Pancreas (tissue), 10 donors: ENCODE measurements around the gene GSTM3. TPM values are rescaled to one million over a fixed set of nuclear protein-coding genes. Genes with fewer than 3 reads are reported as not detected.
"Not testable (repeated sequence)": the region's sequence is repeated elsewhere in the genome, so short reads cannot be mapped to it uniquely, and the experiment has no call there.

Experiments used
- ATAC-seq, 4 donors: fragments of 200-7000 bp; cut with Tn5 transposase; one replicate each; pipeline versions ENCODE4 v1.8.0 to v1.9.1; 2020; ENCODE audit warnings: mild to moderate bottlenecking in 4 of 4, moderate library complexity in 4 of 4
- DNase-seq, 6 donors: peaks; one replicate each; pipeline ENCODE4 v3.0.0-alpha.2; 2020
- FAIRE-seq: peaks from 2 replicates; lab custom pipeline; 2012; peaks lifted over from hg19 to GRCh38; lab: Jason Lieb, UNC
- H3K27ac ChIP-seq, 4 donors: fragments of 200-600 bp; sonication (generic); 1 replicate in 3 of 4; 2 replicates in 1 of 4; pipeline versions ENCODE4 v1.5.0 to v1.8.0; 2020
- H3K27me3 ChIP-seq, 4 donors: fragments of 200-600 bp; one replicate each; pipeline ENCODE4 v1.8.0; 2021
- H3K36me3 ChIP-seq, 3 donors: fragments of 200-600 bp; sonication (generic) in 1 of 3; one replicate each; pipeline versions ENCODE4 v1.5.0 to v1.8.0; 2020 to 2021
- H3K4me1 ChIP-seq, 3 donors: fragments of 200-600 bp; one replicate each; pipeline ENCODE4 v1.8.0; 2021
- H3K4me3 ChIP-seq, 4 donors: fragments of 200-600 bp; sonication (generic) in 2 of 4; one replicate each; pipeline versions ENCODE4 v1.5.0 to v1.8.0; 2020 to 2021
- H3K9me3 ChIP-seq, 4 donors: fragments of 200-600 bp; one replicate each; pipeline ENCODE4 v1.8.0; 2021
- CTCF ChIP-seq, 4 donors: fragments of 200-600 bp; sonication (generic) in 3 of 4; IDR thresholded peaks; one replicate each; pipeline versions ENCODE4 v1.5.0 to v1.8.0; 2021; ENCODE audit warnings: antibody characterized with exemption in 4 of 4
- WGBS, 2 donors: extraction: QIAGEN DNeasy Blood & Tissue Kit; methylation state at CpG; one replicate each; pipeline ENCODE4 v1.1.7; 2013; 5-methylcytosine and 5-hydroxymethylcytosine counted together
- intact Hi-C, 3 donors: fragments of 100-400 bp; cut with DNase I; formaldehyde crosslinking; loops; one replicate each; pipeline versions ENCODE4 v1.11.1 to v1.14.2; 2022
- polyA plus RNA-seq, 2 donors: library from polyadenylated mRNA; stranded (reverse); fragments of 200-250 nt; gene quantifications; one replicate each; pipeline ENCODE4 v1.2.3, GENCODE V29; 2013
- total RNA-seq, 6 donors: library from RNA; stranded (reverse); fragmentation: NEBNext Ultra II Directional in 4 of 6; extraction: Animal tissue kit (Norgen Biotek cat#: 25700) in 4 of 6; gene quantifications; one replicate each; pipeline versions ENCODE4 v1.2.1 to v1.2.4, GENCODE V29; 2021 to 2023
- donor health status: healthy with polysubstance abuse.
- donor health status: DM: no; HTN: no; CAD: no; lungs with moderate emphysema.
- donor health status: DM: no; HTN: no; CAD: no.
- donor health status: control.
- donor health status: control.
- donor health status: Bipolar disorder and iron deficiency.
- donor health status: DM: yes; HTN: yes; CAD: no.
- donor health status: DM: no; HTN: no; CAD: no.
- donor health status: DM: no; HTN: no; CAD: no.
- donor health status: DM: yes; HTN: yes; CAD: no.

The GSTM3 gene
- total and polyA plus RNA-seq, 8 donors: 13.9 to 58.1 (median 24.7) TPM

- H3K4me1 ChIP-seq: no peaks in the 10 kb centered on the region
- no peaks in the 10 kb centered on the region for H3K27me3 ChIP-seq
- H3K9me3 ChIP-seq: no peaks in the 10 kb centered on the region
- ATAC-seq (no peak), FAIRE-seq (no peak), DNase-seq (peak in 3 of 6 donors; percentile 1 to 25 (median 15))
- intact Hi-C loops: no loop called here
- no peak overlapping the region for H3K27ac ChIP-seq
- no peak for TF ChIP-seq CTCF (IDR thresholded peaks at IDR 0.05)
- 83 to 88% methylated on average over 7 of the region's 7 CpGs for WGBS, 2 donors
- H3K36me3 ChIP-seq: no peaks in the 10 kb centered on the region
- H3K4me3 ChIP-seq: no peak overlapping the region
Measured at GRCh38 chr1:109768820-109769219, 28.0 kb upstream of the GSTM3 start.

GRCh38 chr1:109768335-109768650 is 27.5 kb upstream of the GSTM3 start:
- DNase-seq (peak in 2 of 6 donors; percentile 26 to 28), FAIRE-seq (no peak), ATAC-seq (no peak)
- H3K27me3 ChIP-seq: no peaks in the 10 kb centered on the region
- 88 to 98% methylated on average over 2 of the region's 2 CpGs for WGBS, 2 donors
- H3K4me1 ChIP-seq: no peaks in the 10 kb centered on the region
- no peaks in the 10 kb centered on the region for H3K36me3 ChIP-seq
- H3K9me3 ChIP-seq: no peaks in the 10 kb centered on the region
- H3K4me3 ChIP-seq: no peak overlapping the region
- TF ChIP-seq CTCF (IDR thresholded peaks at IDR 0.05): no peak
- no peak overlapping the region for H3K27ac ChIP-seq
- intact Hi-C loops: no loop called here

- intact Hi-C loops: no loop called here
- DNase-seq (peak in 2 of 6 donors; percentile 22 to 41), ATAC-seq (no peak), FAIRE-seq (no peak)
- no peaks in the 10 kb centered on the region for H3K36me3 ChIP-seq
- H3K4me3 ChIP-seq: no peak overlapping the region
- no peak for TF ChIP-seq CTCF (IDR thresholded peaks at IDR 0.05)
- 84 to 88% methylated on average over 10 of the region's 10 CpGs for WGBS, 2 donors
- H3K27ac ChIP-seq: no peak overlapping the region
- H3K27me3 ChIP-seq: no peaks in the 10 kb centered on the region
- no peaks in the 10 kb centered on the region for H3K4me1 ChIP-seq
- H3K9me3 ChIP-seq: no peaks in the 10 kb centered on the region
Measured at GRCh38 chr1:109767637-109768334, 26.9 kb upstream of the GSTM3 start.

GRCh38 chr1:109766991-109767636 is 26.3 kb upstream of the GSTM3 start:
- H3K9me3 ChIP-seq, H3K27ac ChIP-seq, FAIRE-seq, H3K4me1 ChIP-seq, H3K27me3 ChIP-seq, H3K4me3 ChIP-seq, H3K36me3 ChIP-seq, ATAC-seq, intact Hi-C loops: not testable (repeated sequence)
- peak in 2 of 6 donors; percentile 7 to 18 for DNase-seq
- 53 to 58% methylated on average over 17 of the region's 17 CpGs for WGBS, 2 donors

- WGBS, 2 donors: 79 to 80% methylated on average over 13 of the region's 13 CpGs
- H3K27ac ChIP-seq: no peak overlapping the region
- ATAC-seq (no peak), FAIRE-seq (no peak), DNase-seq (peak in 3 of 6 donors; percentile 9 to 22 (median 21))
- H3K4me1 ChIP-seq: no peaks in the 10 kb centered on the region
- no peaks in the 10 kb centered on the region for H3K36me3 ChIP-seq
- no peaks in the 10 kb centered on the region for H3K27me3 ChIP-seq
- TF ChIP-seq CTCF (IDR thresholded peaks at IDR 0.05): no peak
- no peak overlapping the region for H3K4me3 ChIP-seq
- intact Hi-C loops: no loop called here
- H3K9me3 ChIP-seq: no peaks in the 10 kb centered on the region
Measured at GRCh38 chr1:109765896-109766615, 25.2 kb upstream of the GSTM3 start.
